ENCODE data around the gene TNIK.

TNIK gene

DNA sequence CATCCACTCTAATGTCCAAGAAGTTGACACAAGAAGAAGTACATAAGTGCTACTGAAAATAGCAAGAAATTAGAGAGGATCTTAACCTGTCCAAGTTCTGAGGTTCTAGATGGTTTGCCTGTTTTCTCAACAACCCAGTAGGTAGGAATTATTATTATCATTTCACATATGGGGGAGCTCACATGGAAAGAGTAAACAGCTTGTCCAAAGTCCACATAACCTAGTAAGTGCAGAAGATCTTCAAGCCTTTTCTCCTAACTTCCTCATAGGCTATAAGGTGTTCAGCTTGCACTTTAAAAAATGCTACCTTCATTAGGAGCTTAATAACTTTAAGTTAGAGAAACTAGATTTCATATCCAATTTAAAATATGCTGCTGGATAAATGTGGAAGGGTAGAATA, 436.6 kb downstream of the TNIK start:
- TF ChIP-seq EZH2phosphoT487 (IDR thresholded peaks at IDR 0.05; ENCODE audit: low read depth) = no peak
- TF ChIP-seq, protein P1, sequence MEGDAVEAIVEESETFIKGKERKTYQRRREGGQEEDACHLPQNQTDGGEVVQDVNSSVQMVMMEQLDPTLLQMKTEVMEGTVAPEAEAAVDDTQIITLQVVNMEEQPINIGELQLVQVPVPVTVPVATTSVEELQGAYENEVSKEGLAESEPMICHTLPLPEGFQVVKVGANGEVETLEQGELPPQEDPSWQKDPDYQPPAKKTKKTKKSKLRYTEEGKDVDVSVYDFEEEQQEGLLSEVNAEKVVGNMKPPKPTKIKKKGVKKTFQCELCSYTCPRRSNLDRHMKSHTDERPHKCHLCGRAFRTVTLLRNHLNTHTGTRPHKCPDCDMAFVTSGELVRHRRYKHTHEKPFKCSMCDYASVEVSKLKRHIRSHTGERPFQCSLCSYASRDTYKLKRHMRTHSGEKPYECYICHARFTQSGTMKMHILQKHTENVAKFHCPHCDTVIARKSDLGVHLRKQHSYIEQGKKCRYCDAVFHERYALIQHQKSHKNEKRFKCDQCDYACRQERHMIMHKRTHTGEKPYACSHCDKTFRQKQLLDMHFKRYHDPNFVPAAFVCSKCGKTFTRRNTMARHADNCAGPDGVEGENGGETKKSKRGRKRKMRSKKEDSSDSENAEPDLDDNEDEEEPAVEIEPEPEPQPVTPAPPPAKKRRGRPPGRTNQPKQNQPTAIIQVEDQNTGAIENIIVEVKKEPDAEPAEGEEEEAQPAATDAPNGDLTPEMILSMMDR (IDR thresholded peaks at IDR 0.05; ENCODE audit: low read depth, low read length) = no peak
- no peaks in the 10 kb centered on the region for H3K79me2 ChIP-seq (ENCODE audit: low read length)
- no peak overlapping the region for H2AFZ ChIP-seq (ENCODE audit: low read depth, low read length)
- peaks cover 7% of the 10 kb centered on the region for H3K4me1 ChIP-seq (ENCODE audit: low read length)
- H3K27me3 ChIP-seq (ENCODE audit: low read depth, low read length) = peaks cover 7% of the 10 kb centered on the region; the same call in 1 of the 2 replicates
- H3K9me3 ChIP-seq (ENCODE audit: insufficient read depth, low read length) = no peaks in the 10 kb centered on the region
- no peak overlapping the region for H3K4me3 ChIP-seq (ENCODE audit: low read length)
- no peak overlapping the region for H3K4me2 ChIP-seq (ENCODE audit: low read length)
- no peak overlapping the region for H3K27ac ChIP-seq (ENCODE audit: low read length)
- no peak overlapping the region for H3K9ac ChIP-seq (ENCODE audit: low read length)
- no peaks in the 10 kb centered on the region for H3K36me3 ChIP-seq (replicated peaks; ENCODE audit: low read depth, low read length)
- H4K20me1 ChIP-seq (ENCODE audit: insufficient read depth, low read length) = no peaks in the 10 kb centered on the region

DNA sequence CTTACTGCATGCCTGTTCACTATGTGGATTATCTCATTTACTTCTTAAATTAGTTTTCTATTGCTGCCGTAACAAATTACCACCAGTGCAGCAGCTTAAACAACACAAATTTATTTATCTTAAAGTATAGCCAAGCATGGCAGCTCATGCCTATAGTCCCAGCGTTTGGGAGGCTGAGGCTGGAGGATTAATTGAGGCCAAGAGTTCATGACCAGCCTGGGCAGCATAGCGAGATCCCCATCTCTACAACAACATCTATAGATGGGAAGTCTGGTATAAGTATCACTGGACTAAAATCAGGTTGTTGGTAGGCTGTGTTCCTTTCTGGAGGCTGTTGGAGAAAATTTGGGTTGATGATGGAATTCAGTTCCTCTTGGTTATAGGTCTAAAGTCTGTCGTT, 438.8 kb downstream of the TNIK start:
- H3K9me3 ChIP-seq (ENCODE audit: insufficient read depth, low read length) = no peaks in the 10 kb centered on the region
- H3K4me1 ChIP-seq (ENCODE audit: low read length) = peaks cover 5% of the 10 kb centered on the region
- no peaks in the 10 kb centered on the region for H3K79me2 ChIP-seq (ENCODE audit: low read length)
- H2AFZ ChIP-seq (ENCODE audit: low read depth, low read length) = no peak overlapping the region
- no peak overlapping the region for H3K4me2 ChIP-seq (ENCODE audit: low read length)
- H3K36me3 ChIP-seq (replicated peaks; ENCODE audit: low read depth, low read length) = no peaks in the 10 kb centered on the region
- H4K20me1 ChIP-seq (ENCODE audit: insufficient read depth, low read length) = no peaks in the 10 kb centered on the region
- no peak overlapping the region for H3K27ac ChIP-seq (ENCODE audit: low read length)
- peaks cover 4% of the 10 kb centered on the region; the same call in 1 of the 2 replicates for H3K27me3 ChIP-seq (ENCODE audit: low read depth, low read length)
- H3K4me3 ChIP-seq (ENCODE audit: low read length) = no peak overlapping the region
- no peak overlapping the region for H3K9ac ChIP-seq (ENCODE audit: low read length)
- no peak for TF ChIP-seq EZH2phosphoT487 (IDR thresholded peaks at IDR 0.05; ENCODE audit: low read depth)
- TF ChIP-seq, protein P1 (IDR thresholded peaks at IDR 0.05; ENCODE audit: low read depth, low read length) = no peak

DNA sequence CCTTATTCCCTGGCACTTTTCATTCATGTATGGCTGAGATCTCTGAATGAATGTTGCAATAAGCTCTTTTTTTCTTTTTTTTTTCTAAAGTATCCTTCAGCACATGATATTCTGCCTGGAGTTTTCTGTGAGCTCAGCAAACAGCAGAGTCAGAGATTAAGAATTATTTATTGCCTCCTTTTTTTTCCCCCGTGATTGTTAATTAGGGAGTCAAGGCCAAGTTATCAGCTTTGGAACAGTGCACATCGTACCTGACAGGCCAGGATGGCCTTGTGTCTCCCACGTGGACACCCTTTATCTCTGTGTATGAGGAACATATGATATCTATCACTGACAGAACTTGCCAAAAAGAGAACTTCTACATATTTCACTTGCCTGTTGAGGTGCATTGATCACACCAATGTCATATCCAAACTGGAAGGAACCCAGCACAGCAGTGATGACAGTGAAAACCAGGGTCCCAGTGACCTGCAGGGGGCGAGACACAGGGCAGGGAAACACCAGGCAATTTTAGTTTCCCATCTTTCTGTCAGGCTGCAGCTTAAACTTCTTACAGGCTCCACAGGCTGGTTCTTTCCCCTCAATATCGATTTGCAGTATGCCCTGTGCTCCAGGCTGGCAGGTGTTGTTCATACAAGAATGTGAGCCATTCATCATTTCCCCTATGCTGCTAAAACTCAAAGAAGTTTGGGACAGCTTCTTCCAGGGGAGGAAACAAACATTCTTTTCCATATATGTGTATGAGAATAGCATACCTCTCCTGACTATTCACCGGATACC, 441.9 kb downstream of the TNIK start:
- H3K9me3 ChIP-seq (ENCODE audit: insufficient read depth, low read length) = no peaks in the 10 kb centered on the region
- H3K9ac ChIP-seq (ENCODE audit: low read length) = no peak overlapping the region
- no peaks in the 10 kb centered on the region for H3K36me3 ChIP-seq (replicated peaks; ENCODE audit: low read depth, low read length)
- peaks cover 4% of the 10 kb centered on the region; the same call in 1 of the 2 replicates for H3K27me3 ChIP-seq (ENCODE audit: low read depth, low read length)
- no peak overlapping the region for H3K4me2 ChIP-seq (ENCODE audit: low read length)
- no peak overlapping the region for H2AFZ ChIP-seq (ENCODE audit: low read depth, low read length)
- no peak overlapping the region for H3K4me3 ChIP-seq (ENCODE audit: low read length)
- H3K27ac ChIP-seq (ENCODE audit: low read length) = no peak overlapping the region
- H3K79me2 ChIP-seq (ENCODE audit: low read length) = no peaks in the 10 kb centered on the region
- no peaks in the 10 kb centered on the region for H4K20me1 ChIP-seq (ENCODE audit: insufficient read depth, low read length)
- H3K4me1 ChIP-seq (ENCODE audit: low read length) = peaks cover 5% of the 10 kb centered on the region
- no peak for TF ChIP-seq EZH2phosphoT487 (IDR thresholded peaks at IDR 0.05; ENCODE audit: low read depth)
- TF ChIP-seq, protein P1 (IDR thresholded peaks at IDR 0.05; ENCODE audit: low read depth, low read length) = peak; percentile 36

DNA sequence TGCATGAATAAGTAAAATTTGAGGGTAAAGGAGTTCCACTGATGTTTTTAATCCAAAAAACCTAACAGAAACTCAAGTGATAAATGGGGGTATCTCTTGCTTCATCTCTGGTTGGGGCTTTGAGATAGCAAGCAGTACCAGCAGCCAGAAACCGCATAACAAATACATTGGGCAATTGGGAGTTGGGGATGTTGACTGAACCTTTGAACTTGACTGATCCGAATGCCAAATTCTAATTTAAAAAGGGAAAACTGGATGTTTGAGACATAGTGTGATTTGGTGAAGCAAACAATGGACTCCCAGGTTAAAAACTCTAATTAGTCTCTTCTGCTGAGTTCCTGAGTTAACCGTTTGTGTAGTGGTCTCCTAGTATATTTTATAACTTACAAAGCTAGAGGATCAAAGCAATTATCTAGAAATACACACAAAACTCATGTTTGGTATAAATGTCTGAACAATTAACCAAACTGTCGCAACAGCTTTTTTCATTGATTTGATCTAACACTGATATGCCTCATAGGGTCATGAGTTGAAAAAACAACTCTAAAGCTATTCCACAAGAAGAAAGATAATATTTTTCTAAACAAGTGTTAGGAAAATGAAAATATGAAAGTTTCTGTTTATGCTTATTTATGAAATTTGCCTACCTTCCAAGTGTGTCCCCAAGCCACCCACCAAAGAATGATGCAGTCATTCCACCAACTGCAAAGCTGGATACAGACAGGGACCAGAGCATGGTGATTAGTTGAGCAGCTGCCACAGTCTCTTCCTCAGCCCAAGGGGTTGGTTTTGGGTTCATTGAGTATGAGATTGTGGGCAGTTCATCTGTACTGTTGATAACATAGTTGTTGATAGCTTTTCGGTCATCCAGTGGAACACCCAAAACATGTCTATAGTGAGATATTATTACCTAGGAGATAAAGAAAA, 446.1 kb downstream of the TNIK start:
- Histone ChIP-seq H3K27ac (ENCODE audit: low read length) (no peak overlapping the region), H3K9ac (ENCODE audit: low read length) (no peak overlapping the region), H3K36me3 (replicated peaks; ENCODE audit: low read depth, low read length) (no peaks in the 10 kb centered on the region), H3K9me3 (ENCODE audit: insufficient read depth, low read length) (no peaks in the 10 kb centered on the region), H3K4me1 (ENCODE audit: low read length) (peaks cover 5% of the 10 kb centered on the region), H2AFZ (ENCODE audit: low read depth, low read length) (no peak overlapping the region), H3K27me3 (ENCODE audit: low read depth, low read length) (peaks cover 4% of the 10 kb centered on the region; the same call in 1 of the 2 replicates), H3K4me2 (ENCODE audit: low read length) (no peak overlapping the region), H3K4me3 (ENCODE audit: low read length) (no peak overlapping the region), H4K20me1 (ENCODE audit: insufficient read depth, low read length) (no peaks in the 10 kb centered on the region), H3K79me2 (ENCODE audit: low read length) (no peaks in the 10 kb centered on the region)
- TF ChIP-seq, protein P1 (IDR thresholded peaks at IDR 0.05; ENCODE audit: low read depth, low read length) = no peak
- TF ChIP-seq EZH2phosphoT487 (IDR thresholded peaks at IDR 0.05; ENCODE audit: low read depth) = no peak
